ENCODE results near the gene NUP88.
A peak's percentile ranks its signal among the peaks of the same experiment; 100 is the strongest.

Gene NUP88

DNA sequence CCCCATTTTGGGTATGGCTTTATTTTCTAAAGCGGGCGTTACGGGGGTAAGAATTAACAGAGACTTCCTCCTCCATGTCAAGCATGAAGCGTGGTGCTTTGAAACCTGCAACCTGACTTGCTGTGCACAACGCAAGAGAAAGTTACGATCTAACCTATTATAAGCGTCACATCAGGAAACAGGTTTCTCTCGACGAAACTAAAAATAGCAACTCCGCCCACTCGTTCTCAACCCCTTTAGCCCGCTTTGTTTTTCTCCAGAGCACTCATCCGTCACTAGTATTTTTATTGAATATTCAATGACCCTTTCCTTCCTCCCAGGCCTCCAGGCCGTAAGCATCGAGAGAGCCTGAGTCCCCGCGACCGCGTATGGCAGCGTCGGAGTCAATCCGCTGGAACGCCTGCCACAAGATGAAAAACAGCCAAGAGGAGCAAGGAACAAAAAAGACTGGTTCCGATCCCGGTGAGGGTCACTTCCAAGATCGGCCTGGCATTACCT, 555 bp downstream of the NUP88 start:
- DNase-seq: peak; percentile 85

DNA sequence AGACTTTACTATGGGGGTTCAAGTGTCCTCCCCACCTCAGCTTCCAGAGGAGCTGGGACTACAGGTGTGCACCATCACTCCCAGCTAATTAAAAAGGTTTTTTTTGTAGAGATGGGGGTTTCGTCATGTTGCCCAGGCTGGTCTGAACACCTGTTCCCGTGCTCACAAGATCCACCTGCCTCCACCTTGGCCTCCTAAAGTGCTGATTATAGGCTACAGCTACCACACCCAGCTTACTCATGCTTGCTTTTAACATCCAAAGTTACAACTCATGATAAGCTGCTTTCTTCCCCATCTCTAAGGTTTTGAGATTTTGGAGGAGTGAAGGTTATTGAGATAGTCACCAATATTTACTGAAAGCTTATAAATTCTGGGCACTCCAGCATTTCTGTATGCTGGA, 2.6 kb downstream of the NUP88 start:
- no peak for DNase-seq

DNA sequence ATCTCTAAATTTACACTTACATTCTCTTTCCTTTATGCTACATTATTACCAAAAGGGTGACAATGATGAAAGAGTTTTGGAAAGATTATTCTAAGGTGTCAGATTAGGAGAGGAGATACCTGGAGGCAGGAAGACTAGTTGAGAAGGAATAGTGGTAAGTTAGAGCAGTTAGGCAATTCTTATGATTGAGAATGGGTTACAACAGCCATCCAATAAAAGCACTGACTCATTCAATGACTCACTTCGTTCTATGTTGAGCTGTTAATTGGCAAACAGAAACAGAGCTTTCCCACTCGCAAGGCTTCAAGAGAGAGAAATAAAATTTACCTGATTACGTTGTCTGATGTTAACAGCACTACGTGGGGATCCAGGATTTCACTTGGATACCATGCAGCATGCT, 5.8 kb downstream of the NUP88 start:
- DNase-seq: no peak

DNA sequence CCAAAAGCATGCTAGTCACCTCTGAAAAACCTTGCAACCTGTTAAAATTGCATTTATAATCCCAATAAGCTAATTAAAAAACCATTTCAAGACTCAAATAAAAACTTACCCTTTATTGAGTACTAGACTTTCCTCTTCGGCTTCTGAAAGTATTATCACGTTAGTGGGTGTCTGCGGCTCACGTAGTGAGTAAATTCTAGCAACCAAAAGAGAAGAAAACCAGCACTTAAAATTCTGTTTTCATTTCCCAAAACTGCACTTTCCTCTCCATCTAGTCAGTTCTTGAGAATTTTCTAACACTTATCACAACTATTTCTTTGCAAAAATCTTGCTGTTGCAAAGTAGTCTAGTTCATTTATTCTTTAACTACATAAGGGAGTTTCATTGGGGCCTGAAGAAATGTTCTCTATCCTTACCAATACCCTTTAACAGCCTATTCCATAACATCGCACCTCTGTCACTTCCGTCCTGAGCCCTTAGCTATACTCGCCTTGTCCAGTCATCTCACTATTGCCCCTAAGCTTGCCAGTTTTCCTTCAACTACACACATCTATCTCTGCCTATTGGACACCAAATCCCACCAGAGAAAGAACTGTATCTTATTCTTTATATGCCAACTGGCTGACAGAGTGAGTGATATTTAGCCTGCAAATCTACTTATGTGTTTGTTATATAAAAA, 8.7 kb downstream of the NUP88 start:
- no peak for DNase-seq

DNA sequence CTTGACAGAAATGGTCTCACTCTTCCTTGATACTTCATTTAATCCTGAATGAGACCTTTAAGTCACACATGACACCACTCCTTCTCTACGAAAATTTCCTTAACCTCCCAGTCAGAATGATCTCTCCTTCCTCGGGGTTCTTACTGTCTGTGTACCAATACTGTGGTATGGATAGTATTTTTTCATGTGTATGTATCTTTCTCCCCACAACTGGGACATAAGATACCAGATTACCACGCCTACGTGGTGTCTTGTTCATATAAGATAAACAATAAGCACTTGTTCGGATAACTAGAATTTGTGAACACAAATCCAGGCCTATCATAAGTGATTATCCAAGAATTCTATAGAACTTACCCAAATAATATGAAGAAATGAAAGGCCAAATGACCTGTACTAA, 11.3 kb downstream of the NUP88 start:
- no peak for DNase-seq

DNA sequence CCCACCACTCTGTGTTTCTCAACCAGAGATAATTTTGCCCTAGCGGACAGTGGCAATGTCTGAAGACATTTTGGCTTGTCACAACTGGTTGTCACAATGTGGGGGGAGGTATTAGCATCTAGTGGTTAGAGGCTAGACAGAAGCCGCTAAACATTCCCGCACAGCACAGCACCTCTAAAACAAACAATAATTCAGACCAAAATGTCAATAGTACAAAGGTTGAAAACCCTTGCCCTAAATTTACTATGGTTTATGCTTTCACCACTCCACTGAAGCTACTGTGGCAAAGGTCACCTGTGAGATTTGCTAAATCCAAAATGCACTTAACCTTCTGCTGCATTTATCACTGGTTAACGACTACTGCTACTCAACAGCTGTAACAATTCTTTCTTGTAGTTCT, 14.1 kb downstream of the NUP88 start:
- no peak for DNase-seq

DNA sequence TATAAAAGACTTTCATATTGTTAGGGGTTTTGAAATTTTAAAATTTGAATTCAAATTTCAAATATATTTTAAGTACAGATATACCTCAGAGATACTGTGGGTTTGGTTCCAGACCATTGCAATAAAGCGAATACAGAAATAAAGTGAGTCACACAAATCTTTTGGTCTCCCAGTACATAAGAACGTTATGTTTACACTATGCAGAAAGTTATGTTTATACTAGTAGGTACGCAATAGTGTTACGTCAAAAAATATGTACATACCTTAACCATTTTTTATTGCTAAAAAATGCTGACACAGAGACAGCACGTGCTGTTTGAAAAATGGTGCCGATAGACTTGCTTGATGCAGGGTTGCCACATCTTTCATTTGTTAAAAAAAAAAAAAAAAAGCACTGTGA, 19.7 kb downstream of the NUP88 start:
- DNase-seq: no peak

DNA sequence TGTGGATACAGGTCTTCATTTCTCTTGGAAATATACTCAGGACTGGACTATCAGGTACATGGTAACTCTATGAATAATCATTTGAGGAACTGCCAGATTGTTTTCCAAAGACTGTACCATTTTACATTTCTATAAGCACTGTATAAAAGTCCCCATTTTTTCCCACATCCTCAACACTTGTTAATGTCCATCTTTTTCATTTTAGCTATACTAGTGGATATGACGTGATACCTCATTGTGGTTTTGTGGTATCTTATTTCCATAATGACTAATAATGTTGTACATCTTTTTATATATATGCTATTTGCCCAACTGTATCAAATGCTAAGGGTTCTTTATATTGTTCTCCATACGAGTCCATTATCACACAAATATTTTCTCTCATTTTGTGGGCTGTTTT, 22.9 kb downstream of the NUP88 start:
- no peak for DNase-seq

DNA sequence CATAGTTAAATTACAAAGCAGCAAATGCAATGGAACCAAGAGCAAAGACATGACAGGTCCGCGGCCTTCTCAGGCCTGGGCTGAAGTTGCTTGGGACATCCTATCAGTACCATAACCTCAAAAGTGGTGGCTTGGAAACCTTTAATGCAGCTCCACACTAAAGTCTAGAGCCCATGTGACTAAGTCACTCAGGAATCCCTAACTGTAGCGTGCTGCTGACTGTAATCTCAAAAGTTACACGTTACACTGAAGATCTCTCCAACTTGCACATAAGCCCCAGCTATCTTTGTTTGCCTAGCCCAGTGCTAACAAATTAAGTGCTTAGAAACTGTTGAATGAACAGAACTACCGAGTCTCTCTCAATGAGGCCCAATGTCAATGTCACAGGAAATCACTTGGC, 27.8 kb downstream of the NUP88 start:
- no peak for DNase-seq

DNA sequence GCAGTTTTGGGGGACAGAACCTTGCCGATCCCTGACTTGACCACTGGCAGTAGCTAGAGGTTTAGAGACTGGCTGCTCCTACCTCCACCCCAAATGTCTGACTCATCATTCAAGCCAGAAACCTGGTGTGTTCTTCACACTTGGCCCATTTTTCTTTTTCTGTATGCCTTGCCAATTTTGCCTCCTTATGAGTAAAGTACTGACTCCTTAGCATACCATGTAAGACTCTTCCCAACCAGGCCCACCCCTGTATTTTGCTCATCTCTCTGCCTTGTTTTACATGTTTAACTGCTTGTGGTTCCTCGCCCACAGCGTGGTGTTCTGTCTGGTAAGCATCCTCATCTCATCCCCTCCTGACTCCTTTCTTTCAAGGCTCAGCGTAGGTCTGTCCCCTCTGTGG, 37.9 kb downstream of the NUP88 start:
- DNase-seq: no peak

DNA sequence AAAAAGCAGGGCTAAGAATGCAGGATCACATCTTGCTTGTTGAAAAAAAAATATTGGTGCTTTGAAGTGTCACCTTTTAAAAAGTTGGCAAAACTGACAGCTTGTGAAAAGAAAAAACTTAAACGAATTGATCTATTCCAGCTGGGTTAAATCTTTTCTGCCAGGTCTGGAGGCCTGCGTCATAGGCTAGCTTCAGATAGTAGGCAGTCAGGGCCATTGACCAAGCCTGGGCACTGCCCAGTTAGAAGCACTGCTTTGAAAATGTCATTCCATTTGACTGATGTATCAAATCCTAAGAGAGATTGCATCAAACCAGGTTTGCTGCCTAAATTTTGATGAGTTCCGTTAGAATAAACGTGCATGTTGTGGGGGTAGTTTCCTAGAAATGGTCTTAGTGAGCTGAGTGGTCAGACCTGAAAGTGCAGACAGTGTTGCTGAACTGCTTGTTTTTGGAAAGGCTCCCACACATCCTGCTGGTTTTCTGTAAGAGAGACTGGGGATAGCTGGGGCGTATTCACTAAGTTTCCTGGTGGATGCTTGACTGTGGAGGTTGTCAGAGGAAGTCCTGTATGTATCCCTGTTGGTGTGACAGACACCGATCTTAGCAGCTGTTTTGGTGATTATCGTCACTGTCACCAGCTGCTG, 38.8 kb downstream of the NUP88 start:
- no peak for DNase-seq

DNA sequence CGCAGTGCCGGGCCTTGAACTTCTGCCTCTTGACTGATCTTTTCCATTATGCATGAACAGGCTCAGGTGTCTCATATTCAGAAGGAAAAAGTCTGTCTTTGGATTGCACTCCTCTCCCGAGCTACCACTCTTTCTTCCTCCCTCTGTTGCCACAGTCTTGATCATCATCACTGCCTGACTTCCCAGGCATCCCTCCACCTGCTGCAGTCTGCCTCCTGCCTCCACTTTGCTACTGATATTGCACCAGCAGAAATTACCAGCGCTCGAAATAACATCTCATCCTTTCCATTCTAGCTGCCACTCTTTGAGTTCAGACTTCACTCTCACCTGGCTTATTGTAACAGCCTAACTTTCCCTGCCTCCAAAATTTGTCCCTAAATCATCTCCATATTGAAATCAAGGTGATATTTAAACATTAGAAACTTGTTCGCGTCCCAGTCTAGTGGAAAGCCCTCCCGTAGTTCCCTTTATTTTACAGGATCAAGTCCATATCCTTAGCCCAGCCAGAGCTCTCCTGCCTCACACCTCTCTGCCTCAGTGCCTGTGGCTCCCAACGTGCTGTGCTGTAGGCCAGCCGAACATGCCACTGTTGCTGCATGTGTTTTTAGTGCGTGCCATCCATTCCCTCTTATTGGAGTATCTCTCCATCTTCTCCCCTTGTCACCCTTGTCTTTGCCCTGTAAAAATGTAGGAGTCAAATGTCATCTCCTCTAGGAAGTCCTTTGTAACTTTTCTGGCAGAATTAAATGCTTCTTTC, 39.9 kb downstream of the NUP88 start:
- DNase-seq: no peak

DNA sequence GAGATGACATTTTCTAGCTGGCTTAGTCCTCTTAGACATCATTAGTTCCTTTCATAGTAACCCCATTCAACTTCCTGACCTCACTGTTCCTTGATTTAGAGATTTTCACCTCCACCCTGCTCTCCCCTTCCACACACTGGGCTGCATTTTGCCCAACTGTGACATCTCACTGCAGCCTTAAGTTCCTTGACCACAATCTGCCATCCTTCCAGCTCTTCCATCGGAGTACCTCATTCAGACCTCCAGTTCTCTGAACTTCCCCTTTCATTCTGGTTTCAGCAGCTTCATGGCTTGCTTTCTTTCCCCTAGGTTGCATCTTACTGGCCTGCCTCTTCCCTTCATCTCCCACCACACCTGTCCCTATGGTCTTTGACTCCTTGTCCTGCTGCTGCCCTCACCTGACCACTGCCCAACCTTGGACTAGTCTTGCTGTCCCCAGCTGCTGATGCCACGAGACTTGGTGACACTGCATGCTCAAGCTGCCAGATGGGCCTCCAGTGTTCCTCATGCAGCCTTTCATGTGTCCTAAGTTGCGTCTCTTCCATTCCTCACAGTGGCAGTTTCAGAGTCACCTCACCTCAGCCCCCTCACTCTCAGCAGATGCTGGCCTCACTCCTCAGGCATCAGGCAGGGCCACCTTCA, 40.8 kb downstream of the NUP88 start:
- no peak for DNase-seq

DNA sequence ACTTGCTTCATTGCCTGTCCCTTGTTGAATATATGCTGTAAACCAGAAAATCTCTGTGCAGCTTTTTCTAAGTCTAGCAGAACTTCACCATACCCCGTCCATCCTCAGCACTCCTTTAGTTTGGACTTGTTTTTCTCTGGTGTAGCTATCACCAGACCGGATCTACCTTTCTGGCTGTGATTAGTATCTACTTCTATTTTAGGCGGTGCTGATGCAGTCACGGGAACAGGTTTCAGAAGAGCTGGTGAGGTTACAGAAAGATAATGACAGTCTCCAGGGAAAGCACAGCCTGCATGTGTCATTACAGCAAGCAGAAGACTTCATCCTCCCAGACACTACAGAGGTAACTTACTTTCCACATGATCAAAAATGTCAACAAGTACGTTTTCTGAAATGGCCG, 46.4 kb downstream of the NUP88 start:
- no peak for DNase-seq

DNA sequence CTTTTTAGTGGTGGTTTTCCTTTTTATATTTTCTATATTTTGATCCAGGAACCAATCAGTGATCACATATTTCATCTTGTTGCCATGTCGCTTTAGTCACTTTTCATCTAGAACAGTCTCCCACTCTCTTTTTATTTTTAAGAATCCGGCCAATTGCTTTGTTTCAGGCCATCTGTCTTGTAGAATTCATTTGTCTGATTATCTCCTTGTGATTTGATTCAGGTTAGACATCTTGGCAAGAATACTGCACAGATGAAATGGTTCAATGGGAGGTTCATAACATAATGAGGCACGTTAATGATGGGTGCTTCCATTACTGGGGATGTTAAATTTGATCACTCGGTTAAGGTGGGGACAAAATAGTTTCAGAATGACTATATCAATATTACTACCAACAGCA, 49.1 kb downstream of the NUP88 start:
- DNase-seq: no peak

DNA sequence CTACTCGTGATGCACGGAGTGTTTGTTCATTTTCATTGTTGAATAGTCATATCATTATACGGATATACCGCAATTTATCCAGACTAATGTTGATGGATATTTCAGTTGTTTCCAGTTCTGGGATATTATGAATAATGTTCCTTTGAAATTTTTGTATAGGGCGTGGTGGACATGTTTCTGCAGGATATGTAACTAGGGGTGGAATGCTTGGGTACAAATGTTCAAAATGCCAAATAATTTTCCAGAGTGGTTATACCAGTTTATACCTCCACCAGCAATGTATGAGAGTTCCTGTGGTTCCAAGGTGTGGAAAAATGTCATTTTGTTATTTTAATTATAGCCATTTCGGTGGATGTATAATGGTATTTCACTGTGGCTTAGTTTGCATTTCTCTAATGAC, 53.6 kb downstream of the NUP88 start:
- no peak for DNase-seq

DNA sequence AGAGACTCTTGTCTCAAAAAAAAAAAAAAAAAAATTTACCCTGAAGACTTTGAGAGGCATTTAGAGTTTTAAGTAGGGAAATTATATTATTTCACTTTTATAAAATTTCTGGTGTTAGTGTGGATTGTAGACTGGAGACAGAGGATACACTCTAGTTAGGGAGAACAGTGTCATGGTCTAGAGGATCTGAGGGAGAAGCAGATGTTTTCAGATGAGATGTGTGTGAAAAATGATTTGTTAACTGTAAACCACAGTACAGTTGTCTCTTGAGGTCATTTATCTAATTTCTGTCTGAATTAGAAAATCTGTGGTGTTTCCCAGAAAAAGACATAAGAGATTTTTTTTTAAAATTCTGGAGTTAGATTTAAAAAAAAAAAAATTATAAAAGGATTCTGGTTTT, 54.8 kb downstream of the NUP88 start:
- DNase-seq: no peak

DNA sequence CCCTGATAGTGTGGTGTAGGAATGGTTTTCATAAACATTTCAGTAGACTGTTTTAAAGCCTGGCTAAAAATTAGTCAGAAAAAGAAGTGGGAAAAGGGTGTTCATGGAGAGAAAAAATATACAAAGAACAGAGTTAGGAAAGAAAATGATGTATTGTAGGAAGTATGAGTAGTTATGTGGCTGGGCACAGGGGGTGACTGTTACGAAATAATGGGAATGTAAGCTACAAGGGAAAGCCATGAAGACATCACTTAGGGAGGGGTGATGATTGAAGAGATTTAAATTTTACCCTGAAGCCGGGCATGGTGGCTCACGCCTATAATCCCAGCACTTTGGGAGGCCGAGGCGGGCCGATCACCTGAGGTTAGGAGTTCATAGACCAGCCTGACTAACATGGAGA, 55.3 kb downstream of the NUP88 start:
- no peak for DNase-seq

DNA sequence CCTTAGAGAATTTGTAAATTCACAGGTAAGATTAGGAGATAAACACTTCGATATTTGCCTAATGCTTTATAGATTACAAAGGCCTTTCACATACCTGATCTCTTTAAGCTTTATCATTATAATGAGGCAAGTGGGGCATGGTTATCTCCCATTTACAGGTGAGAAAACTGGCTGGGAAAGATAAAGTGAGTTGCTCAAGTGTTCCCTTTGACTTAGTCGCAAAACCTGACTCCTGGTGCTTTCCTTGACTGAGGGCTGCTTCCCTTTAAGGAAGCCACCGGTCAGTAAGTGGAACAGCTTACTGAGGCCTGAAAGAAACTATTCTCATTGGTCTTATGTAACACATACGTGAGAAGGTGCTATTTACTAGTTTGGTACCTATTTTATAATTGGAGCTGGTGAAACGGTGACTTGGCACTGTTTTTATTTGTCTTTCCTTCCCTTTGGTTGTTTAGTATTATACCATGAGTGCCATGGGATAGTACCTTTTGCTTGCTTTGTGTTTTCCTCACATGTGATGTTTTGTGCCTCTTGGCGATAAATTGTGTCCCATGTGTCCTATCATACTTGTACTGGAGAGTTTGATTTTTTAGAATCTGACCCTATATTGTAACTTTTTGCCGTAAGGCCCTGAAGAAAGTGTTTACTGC, 57.2 kb downstream of the NUP88 start:
- DNase-seq: no peak

DNA sequence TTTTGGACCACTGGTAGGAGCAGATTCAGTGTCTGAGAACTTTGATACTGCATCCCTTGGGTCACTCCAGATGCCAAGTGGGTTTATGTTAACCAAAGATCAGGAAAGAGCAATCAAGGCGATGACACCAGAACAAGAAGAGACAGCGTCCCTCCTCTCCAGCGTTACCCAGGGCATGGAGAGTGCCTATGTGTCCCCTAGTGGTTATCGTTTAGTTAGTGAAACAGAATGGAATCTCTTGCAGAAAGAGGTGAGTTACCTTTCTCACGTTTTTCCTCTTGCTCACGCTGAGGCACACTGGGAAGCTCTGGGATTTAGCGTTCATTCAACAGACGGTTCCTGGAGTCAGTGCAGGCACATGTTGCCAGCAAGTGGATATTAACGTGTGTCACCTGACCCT, 58.0 kb downstream of the NUP88 start:
- no peak for DNase-seq

DNA sequence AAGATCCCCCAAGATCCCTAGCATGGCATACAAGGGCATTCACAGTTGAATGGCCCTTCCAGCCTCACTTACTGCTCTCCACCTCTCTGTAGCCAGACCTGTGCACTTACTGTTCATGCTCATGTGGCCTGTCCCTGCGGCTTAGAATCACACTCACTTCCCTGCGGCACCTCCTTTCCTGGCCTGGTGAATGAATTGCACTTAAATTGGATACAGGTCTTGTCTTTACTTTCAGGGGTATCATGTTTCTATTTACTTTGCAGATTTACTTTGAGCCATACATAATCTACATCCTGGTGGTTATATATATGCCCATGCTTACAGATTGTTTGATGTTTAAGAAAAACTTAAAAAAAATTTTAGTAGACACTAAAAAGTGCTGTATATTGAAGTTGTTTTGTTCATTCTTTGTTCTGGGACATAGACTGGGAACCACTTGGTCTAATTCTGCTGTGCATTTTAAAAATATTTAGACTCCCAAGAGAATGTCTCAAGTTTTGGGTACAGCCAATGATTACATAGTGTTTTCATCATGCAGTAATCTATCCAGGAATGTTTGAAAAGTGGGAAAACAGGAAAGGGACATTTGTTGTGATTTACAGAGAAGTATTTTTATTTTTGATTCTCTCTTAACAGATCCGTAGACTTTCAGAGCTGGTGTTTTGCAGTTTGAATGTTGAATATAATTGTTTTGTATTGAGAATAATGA, 63.9 kb downstream of the NUP88 start:
- no peak for DNase-seq

DNA sequence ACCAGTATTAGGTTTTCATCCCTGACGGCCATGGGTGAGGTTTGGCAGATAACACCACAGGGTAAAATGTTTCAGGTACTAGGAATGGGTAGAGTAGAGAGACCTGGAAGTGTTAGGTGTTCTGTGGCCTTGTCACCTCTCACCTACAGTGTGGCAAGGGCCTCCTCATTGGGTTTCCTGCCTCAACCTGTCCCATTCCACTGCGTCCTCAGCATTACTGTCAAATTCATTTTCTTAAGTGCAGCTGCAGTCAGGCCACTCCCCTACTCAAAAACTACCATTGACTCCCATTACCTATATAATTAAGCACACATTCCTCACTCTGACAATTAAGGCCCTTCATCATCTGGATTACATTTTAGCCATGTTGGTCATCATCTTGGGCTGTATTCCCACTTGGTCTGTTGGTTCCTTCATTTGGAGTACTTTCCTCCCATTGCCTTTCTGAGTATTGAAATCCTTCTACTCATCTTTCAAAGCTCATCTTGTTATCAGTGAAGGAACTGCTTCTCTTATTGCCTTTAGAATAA, 64.5 kb downstream of the NUP88 start:
- DNase-seq: no peak
